Ureter (tissue), 1 donor: ENCODE measurements around the gene LENG8. TPM values are rescaled to one million over a fixed set of nuclear protein-coding genes. Genes with fewer than 3 reads are reported as not detected.

Source experiments
- total RNA-seq: library from RNA; stranded (reverse); gene quantifications from one replicate; pipeline ENCODE4 v1.2.4, GENCODE V29; 2023
- donor health status: DM: yes; HTN: yes; CAD: no.

Gene LENG8
- total RNA-seq, 1 donor from 2014 or later = 269 TPM

Other genes with a start within 250 kb of the LENG8 start
- gene RPS9, start 248.3 kb upstream of the LENG8 start, total RNA-seq = 1,389 TPM
- 5.6 TPM for gene LILRB3, start 226.2 kb upstream of the LENG8 start, total RNA-seq
- gene LILRA6, start 206.4 kb upstream of the LENG8 start, total RNA-seq = 1.6 TPM
- gene LILRB5, start 191.9 kb upstream of the LENG8 start, total RNA-seq = 5.3 TPM
- 2.6 TPM for gene LILRB2, start 168.1 kb upstream of the LENG8 start, total RNA-seq
- 2.1 TPM for gene LILRA5, start 136.0 kb upstream of the LENG8 start, total RNA-seq
- gene LILRA4, start 110.0 kb upstream of the LENG8 start, total RNA-seq = 0.44 TPM
- gene LAIR1, start 84.3 kb upstream of the LENG8 start, total RNA-seq = 16.1 TPM
- 2.7 TPM for gene TTYH1, start 33.7 kb upstream of the LENG8 start, total RNA-seq
- gene LENG9, start 14.6 kb downstream of the LENG8 start, total RNA-seq = 10.2 TPM
- 77.0 TPM for gene CDC42EP5, start 24.1 kb downstream of the LENG8 start, total RNA-seq
- not detected for gene LAIR2, start 53.6 kb downstream of the LENG8 start, total RNA-seq
- gene LILRA2, start 124.6 kb downstream of the LENG8 start, total RNA-seq = 2.2 TPM
- gene LILRA1, start 144.4 kb downstream of the LENG8 start, total RNA-seq = 0.34 TPM
- 2.7 TPM for gene LILRB1, start 181.3 kb downstream of the LENG8 start, total RNA-seq
- 3.1 TPM for gene LILRB4, start 213.8 kb downstream of the LENG8 start, total RNA-seq